Esophagus muscularis mucosa (tissue), 4 donors: Measurements from ENCODE around the gene IZUMO4. TPM values are rescaled to one million over a fixed set of nuclear protein-coding genes. Genes with fewer than 3 reads are reported as not detected.

Source experiments
- DNase-seq: peaks from one replicate; pipeline ENCODE4 v3.0.0-alpha.2; 2017; ENCODE audit errors: extremely low spot score
- H3K27ac ChIP-seq, 4 donors: fragments of 200-600 bp; sonication (generic); replicated peaks in 1 of 4; 1 replicate in 3 of 4; 2 replicates in 1 of 4; pipeline ENCODE4 v1.5.1; 2016 to 2019; ENCODE audit warnings: mild to moderate bottlenecking in 1 of 4
- H3K27me3 ChIP-seq, 4 donors: fragments of 200-600 bp; sonication (generic); one replicate each; pipeline versions ENCODE4 v1.5.1 to v1.6.0; 2016 to 2019
- H3K36me3 ChIP-seq, 4 donors: fragments of 200-600 bp; sonication (generic); one replicate each; pipeline ENCODE4 v1.5.1; 2016 to 2019
- H3K4me1 ChIP-seq, 4 donors: fragments of 200-600 bp; sonication (generic); one replicate each; pipeline ENCODE4 v1.5.1; 2016 to 2019
- H3K4me3 ChIP-seq, 4 donors: fragments of 200-600 bp; sonication (generic); 1 replicate in 2 of 4; 2 replicates in 2 of 4; pipeline ENCODE4 v1.5.1; 2016 to 2019; ENCODE audit warnings: mild to moderate bottlenecking in 4 of 4, moderate library complexity in 1 of 4
- H3K9me3 ChIP-seq, 4 donors: fragments of 200-600 bp; sonication (generic); 1 replicate in 3 of 4; 2 replicates in 1 of 4; pipeline ENCODE4 v1.5.1; 2016 to 2019
- EP300 ChIP-seq: sonication (generic); formaldehyde crosslinking; IDR thresholded peaks from one replicate; pipeline ENCODE4 v1.6.1; 2017; ENCODE audit warnings: antibody characterized with exemption
- POLR2A ChIP-seq: fragments of 450-650 bp; IDR thresholded peaks from one replicate; pipeline ENCODE4 v1.6.1; 2017; ENCODE audit warnings: antibody characterized with exemption, moderate library complexity, mild to moderate bottlenecking, low read depth
- POLR2AphosphoS5 ChIP-seq, 2 donors: sonication (generic); formaldehyde crosslinking; IDR thresholded peaks; one replicate each; pipeline ENCODE4 v1.6.1; 2017; ENCODE audit warnings: antibody characterized with exemption in 2 of 2
- WGBS: methylation state at CpG from one replicate; pipeline ENCODE4 v1.1.5; 2018; 5-methylcytosine and 5-hydroxymethylcytosine counted together
- intact Hi-C: fragments of 100-400 bp; cut with DNase I; formaldehyde crosslinking; loops from one replicate; pipeline ENCODE4 v1.15.1; 2023
- total RNA-seq, 4 donors: library from RNA; depleted of rRNA; stranded (reverse); fragments of >200 nt; gene quantifications; one replicate each; pipeline versions ENCODE4 v1.1.0 to v1.2.1, GENCODE V29; 2016
- TF ChIP-seq, protein P1 (sequence below), 3 experiments: fragments of 200-600 bp in 2 of 3; fragments of 450-650 bp in 1 of 3; sonication (generic) in 2 of 3; IDR thresholded peaks; one replicate each; pipeline ENCODE4 v1.5.1; 2017 to 2019; ENCODE audit warnings: antibody characterized with exemption in 3 of 3, mild to moderate bottlenecking in 2 of 3, moderate library complexity in 1 of 3

IZUMO4 gene
- total RNA-seq, 4 donors from 2014 or later, result 1.9 to 6.0 (median 3.9) TPM

- no peaks in the 10 kb centered on the region for H3K27me3 ChIP-seq
- peaks cover 99 to 100% (median 100%) of the 10 kb centered on the region in 4 donors for H3K36me3 ChIP-seq
- TF ChIP-seq POLR2A (no peak), EP300 (no peak), POLR2AphosphoS5 (IDR thresholded peaks at IDR 0.05) (no peak)
- TF ChIP-seq, protein P1, sequence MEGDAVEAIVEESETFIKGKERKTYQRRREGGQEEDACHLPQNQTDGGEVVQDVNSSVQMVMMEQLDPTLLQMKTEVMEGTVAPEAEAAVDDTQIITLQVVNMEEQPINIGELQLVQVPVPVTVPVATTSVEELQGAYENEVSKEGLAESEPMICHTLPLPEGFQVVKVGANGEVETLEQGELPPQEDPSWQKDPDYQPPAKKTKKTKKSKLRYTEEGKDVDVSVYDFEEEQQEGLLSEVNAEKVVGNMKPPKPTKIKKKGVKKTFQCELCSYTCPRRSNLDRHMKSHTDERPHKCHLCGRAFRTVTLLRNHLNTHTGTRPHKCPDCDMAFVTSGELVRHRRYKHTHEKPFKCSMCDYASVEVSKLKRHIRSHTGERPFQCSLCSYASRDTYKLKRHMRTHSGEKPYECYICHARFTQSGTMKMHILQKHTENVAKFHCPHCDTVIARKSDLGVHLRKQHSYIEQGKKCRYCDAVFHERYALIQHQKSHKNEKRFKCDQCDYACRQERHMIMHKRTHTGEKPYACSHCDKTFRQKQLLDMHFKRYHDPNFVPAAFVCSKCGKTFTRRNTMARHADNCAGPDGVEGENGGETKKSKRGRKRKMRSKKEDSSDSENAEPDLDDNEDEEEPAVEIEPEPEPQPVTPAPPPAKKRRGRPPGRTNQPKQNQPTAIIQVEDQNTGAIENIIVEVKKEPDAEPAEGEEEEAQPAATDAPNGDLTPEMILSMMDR (IDR thresholded peaks at IDR 0.05), result no peak
- DNase-seq, result no peak
- no peaks in the 10 kb centered on the region for H3K4me1 ChIP-seq
- WGBS, result 94% methylated on average over 22 of the region's 25 CpGs
- H3K9me3 ChIP-seq, result no peaks in the 10 kb centered on the region
- H3K27ac ChIP-seq, result no peak overlapping the region
- no peak overlapping the region for H3K4me3 ChIP-seq
- intact Hi-C loops, result no loop called here
Measured at GRCh38 chr19:2115324-2115723, 18.6 kb downstream of the IZUMO4 start.

DNA sequence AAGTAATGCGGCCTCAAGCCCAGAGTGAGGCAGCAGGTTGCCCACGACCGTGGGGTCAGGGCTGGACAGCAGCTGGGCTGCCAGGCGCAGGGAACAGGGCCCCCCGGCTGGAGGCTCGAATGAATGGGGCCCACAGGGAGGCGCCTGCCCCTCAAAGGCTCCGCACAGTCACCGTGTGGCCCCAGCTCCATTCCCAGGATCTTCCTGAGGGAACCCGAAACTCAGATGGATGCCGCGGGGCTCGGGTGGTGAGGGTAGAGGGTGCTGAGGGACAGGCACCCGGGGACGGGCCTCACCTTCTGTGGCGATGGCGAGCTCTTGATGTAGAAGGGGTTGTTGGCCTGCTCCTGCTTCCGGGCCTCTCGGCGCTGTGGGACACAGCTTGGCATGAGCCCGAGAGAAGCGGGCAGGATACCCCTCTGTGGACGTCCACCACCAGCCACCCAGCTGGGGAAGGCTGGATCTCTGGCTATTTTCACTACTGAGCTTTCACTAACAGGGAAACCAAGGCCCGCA lies 19.3 kb downstream of the IZUMO4 start:
- Histone ChIP-seq H3K9me3 (no peaks in the 10 kb centered on the region), H3K4me1 (no peaks in the 10 kb centered on the region), H3K4me3 (no peak overlapping the region), H3K36me3 (peaks cover 99 to 100% (median 100%) of the 10 kb centered on the region in 4 donors), H3K27me3 (no peaks in the 10 kb centered on the region), H3K27ac (no peak overlapping the region)
- intact Hi-C loops, result no loop called here
- WGBS, result 94% methylated on average over 13 of the region's 24 CpGs
- TF ChIP-seq POLR2A (no peak), EP300 (no peak), POLR2AphosphoS5 (IDR thresholded peaks at IDR 0.05) (no peak)
- TF ChIP-seq, protein P1 (IDR thresholded peaks at IDR 0.05), result no peak
- no peak for DNase-seq

DNA sequence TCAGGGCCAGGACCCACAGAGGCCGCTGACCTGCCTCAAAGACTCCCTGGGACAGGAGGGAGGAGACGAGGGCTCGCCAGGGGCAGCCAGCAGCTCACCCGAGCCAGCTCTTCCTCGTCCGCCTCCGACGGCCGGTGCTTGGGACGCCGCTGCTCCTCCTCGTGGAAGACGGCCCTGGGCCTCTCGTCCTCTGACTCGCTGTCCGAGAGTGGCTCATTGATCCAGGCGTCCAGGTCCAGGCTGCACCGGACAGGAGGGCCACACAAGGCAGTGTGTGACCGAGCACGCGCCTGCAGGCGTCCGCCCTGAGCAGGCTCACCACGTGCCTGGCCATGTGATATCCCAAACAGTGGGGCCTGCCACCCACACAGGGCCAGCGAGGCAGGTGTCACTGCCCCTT lies 19.8 kb downstream of the IZUMO4 start:
- H3K36me3 ChIP-seq, result peaks cover 99 to 100% (median 100%) of the 10 kb centered on the region in 4 donors

GRCh38 chr19:2117215-2117960 lies 20.7 kb downstream of the IZUMO4 start:
- TF ChIP-seq, protein P1 (IDR thresholded peaks at IDR 0.05), result no peak
- TF ChIP-seq EP300 (no peak), POLR2AphosphoS5 (IDR thresholded peaks at IDR 0.05) (no peak), POLR2A (no peak)
- intact Hi-C loops, result no loop called here
- no peaks in the 10 kb centered on the region for H3K27me3 ChIP-seq
- 86% methylated on average over 18 of the region's 27 CpGs for WGBS
- H3K27ac ChIP-seq, result no peak overlapping the region
- peaks cover 99 to 100% (median 100%) of the 10 kb centered on the region in 4 donors for H3K36me3 ChIP-seq
- no peaks in the 10 kb centered on the region for H3K9me3 ChIP-seq
- H3K4me1 ChIP-seq, result no peaks in the 10 kb centered on the region
- H3K4me3 ChIP-seq, result no peak overlapping the region
- no peak for DNase-seq

More for the DNA sequence above, 19.8 kb downstream of the IZUMO4 start:
- no peaks in the 10 kb centered on the region for H3K9me3 ChIP-seq
- 94% methylated on average over 19 of the region's 25 CpGs for WGBS
- H3K4me1 ChIP-seq, result no peaks in the 10 kb centered on the region
- H3K4me3 ChIP-seq, result no peak overlapping the region
- DNase-seq, result no peak
- H3K27ac ChIP-seq, result no peak overlapping the region
- TF ChIP-seq POLR2A, result no peak
- TF ChIP-seq POLR2AphosphoS5 (IDR thresholded peaks at IDR 0.05), result no peak
- TF ChIP-seq EP300, result no peak
- intact Hi-C loops, result no loop called here
- no peaks in the 10 kb centered on the region for H3K27me3 ChIP-seq

GRCh38 chr19:2118438-2118837 lies 21.7 kb downstream of the IZUMO4 start:
- H3K36me3 ChIP-seq, result peaks cover 99 to 100% (median 100%) of the 10 kb centered on the region in 4 donors
- intact Hi-C loops, result no loop called here
- H3K27ac ChIP-seq, result no peak overlapping the region
- TF ChIP-seq POLR2AphosphoS5 (IDR thresholded peaks at IDR 0.05) (no peak), EP300 (no peak), POLR2A (no peak)
- TF ChIP-seq, protein P1 (IDR thresholded peaks at IDR 0.05), result no peak
- H3K4me3 ChIP-seq, result no peak overlapping the region
- no peak for DNase-seq
- H3K9me3 ChIP-seq, result no peaks in the 10 kb centered on the region
- H3K27me3 ChIP-seq, result no peaks in the 10 kb centered on the region
- H3K4me1 ChIP-seq, result no peaks in the 10 kb centered on the region
- no CpG with 5 or more reads among the region's 18 CpGs for WGBS
